H1 (cell line): ENCODE data around the gene GRID1. TPM values are rescaled to one million over a fixed set of nuclear protein-coding genes. Genes with fewer than 3 reads are reported as not detected.
A peak's percentile ranks its signal among the peaks of the same experiment; 100 is the strongest.

ENCODE experiments used
- JUN ChIP-seq: IDR thresholded peaks from 2 replicates; pipeline ENCODE4 v1.6.1; 2011; ENCODE audit warnings: low read depth, mild to moderate bottlenecking, improper control_type of control experiment, low read length
- POU5F1 ChIP-seq: IDR thresholded peaks from 2 replicates; pipeline ENCODE4 v1.6.1; 2011; ENCODE audit warnings: low read depth, mild to moderate bottlenecking, low read length, moderate library complexity
- RAD21 ChIP-seq, 2 experiments: IDR thresholded peaks in 1 of 2; conservative IDR thresholded peaks in 1 of 2; 2 replicates each; pipeline ENCODE4 v1.6.1; 2011; ENCODE audit warnings: low read depth in 2 of 2, low read length in 2 of 2, improper control_type of control experiment in 1 of 2, inconsistent platforms in 1 of 2, mild to moderate bottlenecking in 1 of 2, moderate library complexity in 1 of 2
- polyA plus RNA-seq, 7 experiments: library from polyadenylated mRNA; depleted of rRNA in 3 of 7; stranded (reverse) in 5 of 7; unstranded in 2 of 7; fragments of >200 nt in 5 of 7; fragments of 200-250 nt in 2 of 7; gene quantifications; 1 replicate in 5 of 7; 2 replicates in 1 of 7; 4 replicates in 1 of 7; pipeline versions ENCODE4 v1.2.1 to v1.2.3, GENCODE V29; 2011 to 2013; ENCODE audit warnings: missing spikeins in 2 of 7, mixed read lengths in 2 of 7
- total RNA-seq: library from RNA; stranded (reverse); fragmentation: NEBNext Ultra II Directional; extraction: Animal tissue kit (Norgen Biotek cat#: 25700); gene quantifications from 2 replicates; pipeline ENCODE4 v1.2.1, GENCODE V29; 2021
- TF ChIP-seq, protein P1 (sequence below): fragments of 300-600 bp; sonication (generic); IDR thresholded peaks from 2 replicates; pipeline ENCODE4 v1.7.1; 2012; ENCODE audit warnings: low read length, moderate library complexity, mild to moderate bottlenecking, inconsistent platforms; ENCODE audit not compliant: insufficient replicate concordance
- TF ChIP-seq, protein P2 (sequence below), 3 experiments: IDR thresholded peaks; 1 replicate in 2 of 3; 2 replicates in 1 of 3; pipeline versions ENCODE4 v1.5.1 to v1.6.1; 2011; ENCODE audit warnings: low read length in 3 of 3, mild to moderate bottlenecking in 3 of 3, inconsistent platforms in 2 of 3, low read depth in 1 of 3, moderate library complexity in 1 of 3; ENCODE audit not compliant: insufficient read depth in 1 of 3; ENCODE audit errors: control extremely low read depth in 1 of 3

The GRID1 gene
- total and polyA plus RNA-seq, 2 of the 8 experiments (the other 6 are each of a cell fraction or from before 2014, with no cell fraction given), result 0.22 to 0.30 TPM

DNA sequence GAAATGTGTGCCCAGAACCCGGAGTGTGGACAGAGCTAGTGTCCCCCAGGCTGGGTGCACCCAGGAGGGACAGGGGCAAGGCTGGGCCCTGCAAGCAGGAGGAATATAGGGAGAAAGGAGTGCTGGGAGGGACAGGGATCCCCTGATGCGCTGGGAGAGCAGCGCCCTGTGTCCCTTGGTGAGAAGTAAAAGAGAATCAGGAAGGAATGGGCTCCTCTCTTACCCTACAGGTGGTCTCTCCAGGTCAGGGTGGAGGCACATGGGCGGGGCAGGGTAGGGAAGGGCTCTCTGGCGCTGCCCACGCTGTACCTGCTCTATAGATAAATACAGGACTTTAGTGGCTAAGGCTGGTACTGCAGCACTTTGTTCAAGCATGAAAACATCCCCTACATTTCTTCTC is 753.8 kb downstream of the GRID1 start (continued):
- TF ChIP-seq, protein P1, sequence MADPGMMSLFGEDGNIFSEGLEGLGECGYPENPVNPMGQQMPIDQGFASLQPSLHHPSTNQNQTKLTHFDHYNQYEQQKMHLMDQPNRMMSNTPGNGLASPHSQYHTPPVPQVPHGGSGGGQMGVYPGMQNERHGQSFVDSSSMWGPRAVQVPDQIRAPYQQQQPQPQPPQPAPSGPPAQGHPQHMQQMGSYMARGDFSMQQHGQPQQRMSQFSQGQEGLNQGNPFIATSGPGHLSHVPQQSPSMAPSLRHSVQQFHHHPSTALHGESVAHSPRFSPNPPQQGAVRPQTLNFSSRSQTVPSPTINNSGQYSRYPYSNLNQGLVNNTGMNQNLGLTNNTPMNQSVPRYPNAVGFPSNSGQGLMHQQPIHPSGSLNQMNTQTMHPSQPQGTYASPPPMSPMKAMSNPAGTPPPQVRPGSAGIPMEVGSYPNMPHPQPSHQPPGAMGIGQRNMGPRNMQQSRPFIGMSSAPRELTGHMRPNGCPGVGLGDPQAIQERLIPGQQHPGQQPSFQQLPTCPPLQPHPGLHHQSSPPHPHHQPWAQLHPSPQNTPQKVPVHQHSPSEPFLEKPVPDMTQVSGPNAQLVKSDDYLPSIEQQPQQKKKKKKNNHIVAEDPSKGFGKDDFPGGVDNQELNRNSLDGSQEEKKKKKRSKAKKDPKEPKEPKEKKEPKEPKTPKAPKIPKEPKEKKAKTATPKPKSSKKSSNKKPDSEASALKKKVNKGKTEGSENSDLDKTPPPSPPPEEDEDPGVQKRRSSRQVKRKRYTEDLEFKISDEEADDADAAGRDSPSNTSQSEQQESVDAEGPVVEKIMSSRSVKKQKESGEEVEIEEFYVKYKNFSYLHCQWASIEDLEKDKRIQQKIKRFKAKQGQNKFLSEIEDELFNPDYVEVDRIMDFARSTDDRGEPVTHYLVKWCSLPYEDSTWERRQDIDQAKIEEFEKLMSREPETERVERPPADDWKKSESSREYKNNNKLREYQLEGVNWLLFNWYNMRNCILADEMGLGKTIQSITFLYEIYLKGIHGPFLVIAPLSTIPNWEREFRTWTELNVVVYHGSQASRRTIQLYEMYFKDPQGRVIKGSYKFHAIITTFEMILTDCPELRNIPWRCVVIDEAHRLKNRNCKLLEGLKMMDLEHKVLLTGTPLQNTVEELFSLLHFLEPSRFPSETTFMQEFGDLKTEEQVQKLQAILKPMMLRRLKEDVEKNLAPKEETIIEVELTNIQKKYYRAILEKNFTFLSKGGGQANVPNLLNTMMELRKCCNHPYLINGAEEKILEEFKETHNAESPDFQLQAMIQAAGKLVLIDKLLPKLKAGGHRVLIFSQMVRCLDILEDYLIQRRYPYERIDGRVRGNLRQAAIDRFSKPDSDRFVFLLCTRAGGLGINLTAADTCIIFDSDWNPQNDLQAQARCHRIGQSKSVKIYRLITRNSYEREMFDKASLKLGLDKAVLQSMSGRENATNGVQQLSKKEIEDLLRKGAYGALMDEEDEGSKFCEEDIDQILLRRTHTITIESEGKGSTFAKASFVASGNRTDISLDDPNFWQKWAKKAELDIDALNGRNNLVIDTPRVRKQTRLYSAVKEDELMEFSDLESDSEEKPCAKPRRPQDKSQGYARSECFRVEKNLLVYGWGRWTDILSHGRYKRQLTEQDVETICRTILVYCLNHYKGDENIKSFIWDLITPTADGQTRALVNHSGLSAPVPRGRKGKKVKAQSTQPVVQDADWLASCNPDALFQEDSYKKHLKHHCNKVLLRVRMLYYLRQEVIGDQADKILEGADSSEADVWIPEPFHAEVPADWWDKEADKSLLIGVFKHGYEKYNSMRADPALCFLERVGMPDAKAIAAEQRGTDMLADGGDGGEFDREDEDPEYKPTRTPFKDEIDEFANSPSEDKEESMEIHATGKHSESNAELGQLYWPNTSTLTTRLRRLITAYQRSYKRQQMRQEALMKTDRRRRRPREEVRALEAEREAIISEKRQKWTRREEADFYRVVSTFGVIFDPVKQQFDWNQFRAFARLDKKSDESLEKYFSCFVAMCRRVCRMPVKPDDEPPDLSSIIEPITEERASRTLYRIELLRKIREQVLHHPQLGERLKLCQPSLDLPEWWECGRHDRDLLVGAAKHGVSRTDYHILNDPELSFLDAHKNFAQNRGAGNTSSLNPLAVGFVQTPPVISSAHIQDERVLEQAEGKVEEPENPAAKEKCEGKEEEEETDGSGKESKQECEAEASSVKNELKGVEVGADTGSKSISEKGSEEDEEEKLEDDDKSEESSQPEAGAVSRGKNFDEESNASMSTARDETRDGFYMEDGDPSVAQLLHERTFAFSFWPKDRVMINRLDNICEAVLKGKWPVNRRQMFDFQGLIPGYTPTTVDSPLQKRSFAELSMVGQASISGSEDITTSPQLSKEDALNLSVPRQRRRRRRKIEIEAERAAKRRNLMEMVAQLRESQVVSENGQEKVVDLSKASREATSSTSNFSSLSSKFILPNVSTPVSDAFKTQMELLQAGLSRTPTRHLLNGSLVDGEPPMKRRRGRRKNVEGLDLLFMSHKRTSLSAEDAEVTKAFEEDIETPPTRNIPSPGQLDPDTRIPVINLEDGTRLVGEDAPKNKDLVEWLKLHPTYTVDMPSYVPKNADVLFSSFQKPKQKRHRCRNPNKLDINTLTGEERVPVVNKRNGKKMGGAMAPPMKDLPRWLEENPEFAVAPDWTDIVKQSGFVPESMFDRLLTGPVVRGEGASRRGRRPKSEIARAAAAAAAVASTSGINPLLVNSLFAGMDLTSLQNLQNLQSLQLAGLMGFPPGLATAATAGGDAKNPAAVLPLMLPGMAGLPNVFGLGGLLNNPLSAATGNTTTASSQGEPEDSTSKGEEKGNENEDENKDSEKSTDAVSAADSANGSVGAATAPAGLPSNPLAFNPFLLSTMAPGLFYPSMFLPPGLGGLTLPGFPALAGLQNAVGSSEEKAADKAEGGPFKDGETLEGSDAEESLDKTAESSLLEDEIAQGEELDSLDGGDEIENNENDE, result no peak
- TF ChIP-seq JUN (no peak), RAD21 (IDR thresholded peaks at IDR 0.05 in 1 of 2, conservative IDR thresholded peaks at IDR 0.05 in 1 of 2; ENCODE audit: low read depth in 2 of 2, low read length in 2 of 2) (peak; percentile 19 to 33; a peak in 2 of 4 replicates), POU5F1 (no peak)
- TF ChIP-seq, protein P2, sequence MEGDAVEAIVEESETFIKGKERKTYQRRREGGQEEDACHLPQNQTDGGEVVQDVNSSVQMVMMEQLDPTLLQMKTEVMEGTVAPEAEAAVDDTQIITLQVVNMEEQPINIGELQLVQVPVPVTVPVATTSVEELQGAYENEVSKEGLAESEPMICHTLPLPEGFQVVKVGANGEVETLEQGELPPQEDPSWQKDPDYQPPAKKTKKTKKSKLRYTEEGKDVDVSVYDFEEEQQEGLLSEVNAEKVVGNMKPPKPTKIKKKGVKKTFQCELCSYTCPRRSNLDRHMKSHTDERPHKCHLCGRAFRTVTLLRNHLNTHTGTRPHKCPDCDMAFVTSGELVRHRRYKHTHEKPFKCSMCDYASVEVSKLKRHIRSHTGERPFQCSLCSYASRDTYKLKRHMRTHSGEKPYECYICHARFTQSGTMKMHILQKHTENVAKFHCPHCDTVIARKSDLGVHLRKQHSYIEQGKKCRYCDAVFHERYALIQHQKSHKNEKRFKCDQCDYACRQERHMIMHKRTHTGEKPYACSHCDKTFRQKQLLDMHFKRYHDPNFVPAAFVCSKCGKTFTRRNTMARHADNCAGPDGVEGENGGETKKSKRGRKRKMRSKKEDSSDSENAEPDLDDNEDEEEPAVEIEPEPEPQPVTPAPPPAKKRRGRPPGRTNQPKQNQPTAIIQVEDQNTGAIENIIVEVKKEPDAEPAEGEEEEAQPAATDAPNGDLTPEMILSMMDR (IDR thresholded peaks at IDR 0.05; ENCODE audit: control extremely low read depth in 1 of 3, insufficient read depth in 1 of 3, low read depth in 1 of 3, low read length in 3 of 3), result peak; percentile 5 to 45 (median 24); a peak in 3 of 4 replicates
